K562 (cell line): ENCODE measurements around the gene SALL3. TPM values are rescaled to one million over a fixed set of nuclear protein-coding genes. Genes with fewer than 3 reads are reported as not detected.

Experiments used
- BMI1 ChIP-seq: fragments of 150-350 bp; IDR thresholded peaks from 2 replicates; pipeline ENCODE4 v1.6.1; 2014; ENCODE audit warnings: low read length
- CUX1 ChIP-seq: fragments of 200-800 bp; sonication (Bioruptor generic); IDR thresholded peaks from 2 replicates; pipeline ENCODE4 v1.6.1; 2016; ENCODE audit warnings: missing genetic modification characterization, missing compliant biosample characterization
- MECOM ChIP-seq: fragments of 250-450 bp; sonication (Bioruptor Pico); IDR thresholded peaks from 2 replicates; pipeline ENCODE4 v1.8.0; 2022; ENCODE audit warnings: inconsistent platforms
- MXI1 ChIP-seq: IDR thresholded peaks from 2 replicates; pipeline ENCODE4 v1.6.1; 2011; ENCODE audit warnings: low read depth, mild to moderate bottlenecking, improper control_type of control experiment, low read length
- SNRNP70 ChIP-seq: fragments of 200-400 bp; formaldehyde crosslinking; optimal IDR thresholded peaks from 2 replicates; pipeline ENCODE3; 2017; ENCODE audit warnings: low read depth, low read length
- ZC3H8 ChIP-seq: fragments of 450-650 bp; IDR thresholded peaks from 2 replicates; pipeline ENCODE4 v1.6.1; 2017
- ZNF778 ChIP-seq: fragments of 450-650 bp; formaldehyde crosslinking; IDR thresholded peaks from 2 replicates; pipeline ENCODE4 v1.4.0; 2020; ENCODE audit warnings: mild to moderate bottlenecking, moderate library complexity
- polyA plus RNA-seq, 8 experiments: library from polyadenylated mRNA; depleted of rRNA in 4 of 8; stranded (reverse) in 5 of 8; unstranded in 3 of 8; fragments of >200 nt; fragmentation: Nextera tagmentation in 2 of 8; fragmentation: Illumina TruSeq in 1 of 8; extraction: Ambion mirVana in 2 of 8; extraction: Trizol in 1 of 8; gene quantifications; 2 replicates each; pipeline versions ENCODE4 v1.2.1 to v1.2.3, GENCODE V29; 2011 to 2014; ENCODE audit warnings: inconsistent platforms in 1 of 8, missing spikeins in 1 of 8
- total RNA-seq, 7 experiments: library from RNA; depleted of rRNA in 6 of 7; stranded (reverse); fragments of >200 nt in 6 of 7; fragmentation: Illumina TruSeq in 2 of 7; extraction: Trizol in 2 of 7; gene quantifications; 2 replicates each; pipeline versions ENCODE4 v1.2.1 to v1.2.3, GENCODE V29; 2011 to 2021; ENCODE audit warnings: low replicate concordance in 1 of 7
- TF ChIP-seq, protein P1 (sequence below): fragments of 200-400 bp; formaldehyde crosslinking; IDR thresholded peaks from 2 replicates; pipeline ENCODE4 v1.6.1; 2017; ENCODE audit warnings: mild to moderate bottlenecking, low read depth, low read length, moderate library complexity

SALL3 gene
- total and polyA plus RNA-seq, 9 of the 15 experiments (the other 6 are each of a cell fraction or from before 2014, with no cell fraction given): not detected

DNA sequence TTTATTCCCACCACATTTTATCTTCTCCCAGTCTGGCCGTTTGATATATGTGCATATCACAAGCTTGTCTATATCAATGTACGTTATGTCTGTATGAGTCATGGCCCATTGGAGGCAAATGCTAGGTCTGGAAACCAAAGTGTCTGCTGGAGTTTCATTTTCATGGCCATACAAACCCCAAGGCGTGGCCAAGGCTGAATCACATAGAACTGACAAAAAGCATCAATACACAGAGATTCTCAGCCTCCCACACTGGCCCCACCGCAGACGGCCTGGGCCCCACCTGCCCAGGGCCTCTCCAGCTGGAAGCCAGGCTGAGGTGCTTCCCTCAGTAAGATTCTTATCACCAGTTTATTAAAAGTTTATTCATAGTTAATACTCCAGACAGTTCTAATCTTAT lies 40.5 kb upstream of the SALL3 start (continued):
- no peak for TF ChIP-seq SNRNP70
- TF ChIP-seq ZC3H8: no peak
- TF ChIP-seq, protein P1, sequence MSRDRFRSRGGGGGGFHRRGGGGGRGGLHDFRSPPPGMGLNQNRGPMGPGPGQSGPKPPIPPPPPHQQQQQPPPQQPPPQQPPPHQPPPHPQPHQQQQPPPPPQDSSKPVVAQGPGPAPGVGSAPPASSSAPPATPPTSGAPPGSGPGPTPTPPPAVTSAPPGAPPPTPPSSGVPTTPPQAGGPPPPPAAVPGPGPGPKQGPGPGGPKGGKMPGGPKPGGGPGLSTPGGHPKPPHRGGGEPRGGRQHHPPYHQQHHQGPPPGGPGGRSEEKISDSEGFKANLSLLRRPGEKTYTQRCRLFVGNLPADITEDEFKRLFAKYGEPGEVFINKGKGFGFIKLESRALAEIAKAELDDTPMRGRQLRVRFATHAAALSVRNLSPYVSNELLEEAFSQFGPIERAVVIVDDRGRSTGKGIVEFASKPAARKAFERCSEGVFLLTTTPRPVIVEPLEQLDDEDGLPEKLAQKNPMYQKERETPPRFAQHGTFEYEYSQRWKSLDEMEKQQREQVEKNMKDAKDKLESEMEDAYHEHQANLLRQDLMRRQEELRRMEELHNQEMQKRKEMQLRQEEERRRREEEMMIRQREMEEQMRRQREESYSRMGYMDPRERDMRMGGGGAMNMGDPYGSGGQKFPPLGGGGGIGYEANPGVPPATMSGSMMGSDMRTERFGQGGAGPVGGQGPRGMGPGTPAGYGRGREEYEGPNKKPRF: no peak
- TF ChIP-seq MECOM (CRISPR knock-in tag): no peak
- TF ChIP-seq ZNF778: no peak
- no peak for TF ChIP-seq MXI1
- TF ChIP-seq BMI1: no peak
- TF ChIP-seq CUX1 (CRISPR knock-in tag): no peak
